IMR-90 (cell line): ENCODE measurements around the gene UBD.

ENCODE experiments used
- BHLHE40 ChIP-seq: fragments of 150-350 bp; IDR thresholded peaks from 2 replicates; pipeline ENCODE4 v1.6.1; 2016; ENCODE audit warnings: mild to moderate bottlenecking, low read depth, low read length
- CEBPB ChIP-seq: IDR thresholded peaks from 2 replicates; pipeline ENCODE4 v1.6.1; 2012; ENCODE audit warnings: low read depth, low read length, improper control_type of control experiment
- FOS ChIP-seq: fragments of 150-350 bp; IDR thresholded peaks from 2 replicates; pipeline ENCODE4 v1.6.1; 2016; ENCODE audit warnings: low read depth, low read length
- MAZ ChIP-seq: IDR thresholded peaks from 2 replicates; pipeline ENCODE4 v1.6.1; 2012; ENCODE audit warnings: low read depth, mild to moderate bottlenecking, low read length, improper control_type of control experiment, moderate library complexity, borderline replicate concordance
- POLR2A ChIP-seq: IDR thresholded peaks from 2 replicates; pipeline ENCODE4 v1.6.1; 2012; ENCODE audit warnings: mild to moderate bottlenecking, low read depth, low read length
- SMC3 ChIP-seq: fragments of 150-350 bp; IDR thresholded peaks from 2 replicates; pipeline ENCODE4 v1.6.1; 2016; ENCODE audit warnings: low read depth, mild to moderate bottlenecking, antibody characterized with exemption, low read length, moderate library complexity
- TF ChIP-seq, protein P1 (sequence below): conservative IDR thresholded peaks from 2 replicates; pipeline ENCODE4 v1.5.1; 2012; ENCODE audit warnings: mild to moderate bottlenecking, low read depth, low read length, improper control_type of control experiment
- TF ChIP-seq, protein P2 (sequence below): fragments of 150-350 bp; IDR thresholded peaks from 2 replicates; pipeline ENCODE4 v1.6.1; 2017; ENCODE audit warnings: mild to moderate bottlenecking, antibody characterized with exemption, low read length, low read depth
- TF ChIP-seq, protein P3 (sequence below): fragments of 150-350 bp; IDR thresholded peaks from 2 replicates; pipeline ENCODE4 v1.6.1; 2016; ENCODE audit warnings: low read depth, mild to moderate bottlenecking, low read length, moderate library complexity, borderline replicate concordance

DNA sequence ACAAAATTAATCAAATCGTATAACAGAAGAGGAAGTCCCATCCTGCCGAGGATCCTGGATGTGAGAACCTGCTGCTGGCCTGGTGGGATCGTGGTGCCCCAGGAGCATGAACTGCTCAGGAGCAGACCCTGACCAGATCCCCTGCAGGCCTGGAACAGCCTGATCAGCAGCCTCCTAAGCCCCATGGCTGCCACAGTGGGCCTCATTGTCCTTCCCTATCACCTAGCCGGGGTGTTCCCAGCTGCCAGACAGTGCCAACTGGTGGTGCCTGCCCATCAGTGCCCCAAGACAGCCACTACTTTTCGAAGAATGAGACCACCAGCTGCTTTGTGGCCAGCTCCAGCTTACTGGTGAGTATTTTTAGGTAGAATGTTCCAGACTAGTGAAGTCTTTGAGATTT lies 52.2 kb downstream of the UBD start:
- TF ChIP-seq, protein P1, sequence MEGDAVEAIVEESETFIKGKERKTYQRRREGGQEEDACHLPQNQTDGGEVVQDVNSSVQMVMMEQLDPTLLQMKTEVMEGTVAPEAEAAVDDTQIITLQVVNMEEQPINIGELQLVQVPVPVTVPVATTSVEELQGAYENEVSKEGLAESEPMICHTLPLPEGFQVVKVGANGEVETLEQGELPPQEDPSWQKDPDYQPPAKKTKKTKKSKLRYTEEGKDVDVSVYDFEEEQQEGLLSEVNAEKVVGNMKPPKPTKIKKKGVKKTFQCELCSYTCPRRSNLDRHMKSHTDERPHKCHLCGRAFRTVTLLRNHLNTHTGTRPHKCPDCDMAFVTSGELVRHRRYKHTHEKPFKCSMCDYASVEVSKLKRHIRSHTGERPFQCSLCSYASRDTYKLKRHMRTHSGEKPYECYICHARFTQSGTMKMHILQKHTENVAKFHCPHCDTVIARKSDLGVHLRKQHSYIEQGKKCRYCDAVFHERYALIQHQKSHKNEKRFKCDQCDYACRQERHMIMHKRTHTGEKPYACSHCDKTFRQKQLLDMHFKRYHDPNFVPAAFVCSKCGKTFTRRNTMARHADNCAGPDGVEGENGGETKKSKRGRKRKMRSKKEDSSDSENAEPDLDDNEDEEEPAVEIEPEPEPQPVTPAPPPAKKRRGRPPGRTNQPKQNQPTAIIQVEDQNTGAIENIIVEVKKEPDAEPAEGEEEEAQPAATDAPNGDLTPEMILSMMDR: no peak
- TF ChIP-seq MAZ: no peak
- TF ChIP-seq, protein P2, sequence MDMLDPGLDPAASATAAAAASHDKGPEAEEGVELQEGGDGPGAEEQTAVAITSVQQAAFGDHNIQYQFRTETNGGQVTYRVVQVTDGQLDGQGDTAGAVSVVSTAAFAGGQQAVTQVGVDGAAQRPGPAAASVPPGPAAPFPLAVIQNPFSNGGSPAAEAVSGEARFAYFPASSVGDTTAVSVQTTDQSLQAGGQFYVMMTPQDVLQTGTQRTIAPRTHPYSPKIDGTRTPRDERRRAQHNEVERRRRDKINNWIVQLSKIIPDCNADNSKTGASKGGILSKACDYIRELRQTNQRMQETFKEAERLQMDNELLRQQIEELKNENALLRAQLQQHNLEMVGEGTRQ: no peak
- TF ChIP-seq FOS: no peak
- TF ChIP-seq CEBPB: no peak
- no peak for TF ChIP-seq POLR2A
- no peak for TF ChIP-seq SMC3
- TF ChIP-seq, protein P3, sequence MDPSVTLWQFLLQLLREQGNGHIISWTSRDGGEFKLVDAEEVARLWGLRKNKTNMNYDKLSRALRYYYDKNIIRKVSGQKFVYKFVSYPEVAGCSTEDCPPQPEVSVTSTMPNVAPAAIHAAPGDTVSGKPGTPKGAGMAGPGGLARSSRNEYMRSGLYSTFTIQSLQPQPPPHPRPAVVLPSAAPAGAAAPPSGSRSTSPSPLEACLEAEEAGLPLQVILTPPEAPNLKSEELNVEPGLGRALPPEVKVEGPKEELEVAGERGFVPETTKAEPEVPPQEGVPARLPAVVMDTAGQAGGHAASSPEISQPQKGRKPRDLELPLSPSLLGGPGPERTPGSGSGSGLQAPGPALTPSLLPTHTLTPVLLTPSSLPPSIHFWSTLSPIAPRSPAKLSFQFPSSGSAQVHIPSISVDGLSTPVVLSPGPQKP: no peak
- no peak for TF ChIP-seq BHLHE40
